Endothelial cell of umbilical vein (primary cell): ENCODE measurements around the gene ZDBF2. TPM values are rescaled to one million over a fixed set of nuclear protein-coding genes. Genes with fewer than 3 reads are reported as not detected.

Source experiments
- BruUV-seq: library from RNA; stranded (reverse); fragments of 400-500 nt; replicated peaks from 2 replicates; lab custom pipeline; 2021; lab: Mats Ljungman, UMichigan
- CTCF ChIA-PET: fragments of 300-600, 350-600 bp; sonication (Branson Sonifier 250); formaldehyde crosslinking; loops from one replicate; lab custom pipeline; 2021; ENCODE audit warnings: antibody characterized with exemption, inconsistent platforms; lab: Charles Lee
- POLR2A ChIA-PET: fragments of 300-600, 350-600 bp; sonication (Branson Sonifier 250); formaldehyde crosslinking; loops from one replicate; lab custom pipeline; 2021; ENCODE audit warnings: antibody characterized with exemption, inconsistent platforms; lab: Charles Lee
- DNase-seq: peaks from one replicate; pipeline ENCODE4 v3.0.0-alpha.2; 2011; ENCODE audit warnings: low read depth, low spot score
- FAIRE-seq: peaks from 2 replicates; lab custom pipeline; 2011; peaks lifted over from hg19 to GRCh38; lab: Jason Lieb, UNC
- H2AFZ ChIP-seq: 2 replicates; pipeline ENCODE4 v1.6.0; 2012; ENCODE audit warnings: low read depth, low read length, control low read depth, inconsistent platforms
- H3K27ac ChIP-seq: 2 replicates; pipeline ENCODE4 v1.5.1; 2011; ENCODE audit warnings: low read depth, mild to moderate bottlenecking, control low read depth, low read length, moderate library complexity; ENCODE audit not compliant: insufficient read depth
- H3K27me3 ChIP-seq, 2 experiments: 2 replicates each; pipeline versions ENCODE4 v1.6.0 to v1.6.1; 2011; ENCODE audit warnings: low read length in 2 of 2, mixed read lengths in 1 of 2; ENCODE audit not compliant: control insufficient read depth in 2 of 2, insufficient read depth in 2 of 2
- H3K36me3 ChIP-seq, 2 experiments: 2 replicates in 1 of 2; 3 replicates in 1 of 2; pipeline ENCODE4 v1.5.1; 2011; ENCODE audit warnings: low read length in 2 of 2, mild to moderate bottlenecking in 1 of 2, moderate library complexity in 1 of 2; ENCODE audit not compliant: control insufficient read depth in 2 of 2, insufficient read depth in 2 of 2; ENCODE audit errors: extremely low read depth in 1 of 2
- H3K4me1 ChIP-seq: 3 replicates; pipeline ENCODE4 v1.5.1; 2011; ENCODE audit warnings: mild to moderate bottlenecking, low read length; ENCODE audit not compliant: control insufficient read depth, insufficient read depth; ENCODE audit errors: extremely low read depth
- H3K4me2 ChIP-seq: 2 replicates; pipeline ENCODE4 v1.6.1; 2011; ENCODE audit warnings: low read length, control low read depth, mixed read lengths; ENCODE audit not compliant: insufficient read depth
- H3K4me3 ChIP-seq, 3 experiments: fragments of 200-600 bp in 1 of 3; sonication (generic), shearing (Covaris generic) in 1 of 3; replicated peaks in 1 of 3; 2 replicates each; pipeline ENCODE4 v1.5.1; 2011 to 2016; ENCODE audit warnings: control low read depth in 3 of 3, low read length in 3 of 3, mild to moderate bottlenecking in 2 of 3, inconsistent platforms in 1 of 3, low read depth in 1 of 3, moderate library complexity in 1 of 3; ENCODE audit not compliant: insufficient read depth in 1 of 3
- H3K79me2 ChIP-seq: 2 replicates; pipeline ENCODE4 v1.6.0; 2012; ENCODE audit warnings: low read length, inconsistent platforms; ENCODE audit not compliant: control insufficient read depth, insufficient read depth
- H3K9ac ChIP-seq: replicated peaks from 2 replicates; pipeline ENCODE3; 2011; ENCODE audit warnings: low read length, control low read depth; ENCODE audit not compliant: insufficient read depth; ENCODE audit errors: extremely low read depth
- H3K9me1 ChIP-seq: replicated peaks from 3 replicates; pipeline ENCODE4 v1.6.0; 2011; ENCODE audit warnings: mild to moderate bottlenecking, low read length; ENCODE audit not compliant: control insufficient read depth, insufficient read depth; ENCODE audit errors: extremely low read depth
- H3K9me3 ChIP-seq: replicated peaks from 2 replicates; pipeline ENCODE4 v1.5.1; 2012; ENCODE audit warnings: low read length, inconsistent platforms; ENCODE audit not compliant: control insufficient read depth, insufficient read depth
- H4K20me1 ChIP-seq: replicated peaks from 2 replicates; pipeline ENCODE3; 2011; ENCODE audit warnings: mild to moderate bottlenecking, low read length; ENCODE audit not compliant: control insufficient read depth, insufficient read depth; ENCODE audit errors: extremely low read depth
- EZH2 ChIP-seq: IDR thresholded peaks from 2 replicates; pipeline ENCODE4 v1.6.1; 2012; ENCODE audit warnings: borderline replicate concordance, low read depth, mild to moderate bottlenecking, moderate library complexity, low read length, inconsistent platforms; ENCODE audit not compliant: severe bottlenecking
- FOS ChIP-seq: IDR thresholded peaks from 2 replicates; pipeline ENCODE4 v1.6.1; 2011; ENCODE audit warnings: mild to moderate bottlenecking, low read length, moderate library complexity, borderline replicate concordance; ENCODE audit not compliant: insufficient read depth
- MYC ChIP-seq: IDR thresholded peaks from one replicate; pipeline ENCODE4 v1.6.1; 2011; ENCODE audit warnings: mild to moderate bottlenecking, low read depth, low read length
- POLR2AphosphoS5 ChIP-seq: IDR thresholded peaks from 2 replicates; pipeline ENCODE4 v1.6.1; 2012; ENCODE audit warnings: low read depth, mild to moderate bottlenecking, control low read depth, low read length, moderate library complexity; ENCODE audit not compliant: insufficient read depth
- dilution Hi-C: fragments of 300-500 bp; cut with MboI; formaldehyde crosslinking; loops from one replicate; pipeline ENCODE4 v1.15.0; 2019; ENCODE audit warnings: low sequenced_read_pairs; ENCODE audit not compliant: extremely low pct_ligation_motif_present
- intact Hi-C: fragments of 100-400 bp; cut with micrococcal nuclease; formaldehyde crosslinking; loops from one replicate; pipeline ENCODE4 v1.10.0; 2022
- polyA plus RNA-seq, 4 experiments: library from polyadenylated mRNA; depleted of rRNA in 3 of 4; stranded (reverse) in 3 of 4; unstranded in 1 of 4; fragments of >200 nt; gene quantifications; 2 replicates each; pipeline versions ENCODE4 v1.2.1 to v1.2.3, GENCODE V29; 2011 to 2012; ENCODE audit warnings: missing spikeins in 1 of 4
- total RNA-seq: library from RNA; stranded (reverse); gene quantifications from 2 replicates; pipeline ENCODE4 v1.2.3, GENCODE V29; 2021
- TF ChIP-seq, protein P1 (sequence below), 2 donors: IDR thresholded peaks; 1 replicate in 1 of 2; 2 replicates in 1 of 2; pipeline ENCODE4 v1.5.1; 2011; ENCODE audit warnings: low read length in 2 of 2, mild to moderate bottlenecking in 2 of 2, moderate library complexity in 2 of 2, control low read depth in 1 of 2, inconsistent platforms in 1 of 2, low read depth in 1 of 2; ENCODE audit not compliant: insufficient read depth in 1 of 2; ENCODE audit errors: extremely low read depth in 1 of 2

The ZDBF2 gene
- total and polyA plus RNA-seq, 2 donors (not counting 3 experiments of a cell fraction or from before 2014, with no cell fraction given): 1.3 to 9.6 TPM

DNA sequence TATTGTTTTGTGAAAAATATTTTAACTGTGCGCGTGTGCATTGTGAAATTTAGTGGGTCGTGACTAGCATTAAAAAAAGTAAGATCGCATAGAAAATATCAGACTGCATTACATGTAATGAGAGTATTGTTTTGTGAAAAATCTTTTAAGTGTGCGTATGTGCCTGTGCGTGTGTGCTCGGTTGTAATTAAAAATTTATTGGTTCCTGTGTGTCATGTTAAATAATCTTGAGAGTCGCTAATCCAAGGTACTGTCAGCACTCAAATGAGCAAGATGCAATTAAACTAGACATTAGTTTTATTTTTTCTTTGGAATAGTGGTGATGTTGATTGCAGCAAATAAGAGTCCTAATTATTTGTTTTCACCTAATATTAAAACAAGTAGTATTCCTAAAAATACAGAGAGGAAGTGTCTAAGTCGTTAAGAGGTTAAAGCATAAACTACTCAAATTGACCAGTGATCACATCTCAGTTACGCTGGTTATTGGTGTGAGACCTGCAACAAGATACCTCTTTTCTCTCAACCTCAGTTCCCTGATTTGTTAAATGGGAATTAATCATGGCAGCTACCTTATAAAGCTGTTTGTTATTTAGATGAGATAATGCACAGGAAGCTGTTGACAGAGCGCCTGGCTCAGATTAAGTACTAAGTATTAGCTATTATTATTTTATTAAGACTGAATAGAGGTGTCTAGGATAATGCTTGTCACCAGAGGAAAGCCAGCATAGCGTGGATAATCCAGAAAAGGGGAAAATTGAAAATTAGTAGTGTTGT is 1.9 kb downstream of the ZDBF2 start:
- no peak overlapping the region for H3K27ac ChIP-seq
- FAIRE-seq: no peak
- dilution Hi-C loops (no loop called here), intact Hi-C loops (loop anchor here (2.0 to 5.0 kb wide), 2 partner anchors 20 to 146 kb away; no protein-coding TSS in a partner anchor)
- TF ChIP-seq EZH2: no peak
- TF ChIP-seq MYC: no peak
- TF ChIP-seq FOS: no peak
- TF ChIP-seq POLR2AphosphoS5: no peak
- TF ChIP-seq, protein P1, sequence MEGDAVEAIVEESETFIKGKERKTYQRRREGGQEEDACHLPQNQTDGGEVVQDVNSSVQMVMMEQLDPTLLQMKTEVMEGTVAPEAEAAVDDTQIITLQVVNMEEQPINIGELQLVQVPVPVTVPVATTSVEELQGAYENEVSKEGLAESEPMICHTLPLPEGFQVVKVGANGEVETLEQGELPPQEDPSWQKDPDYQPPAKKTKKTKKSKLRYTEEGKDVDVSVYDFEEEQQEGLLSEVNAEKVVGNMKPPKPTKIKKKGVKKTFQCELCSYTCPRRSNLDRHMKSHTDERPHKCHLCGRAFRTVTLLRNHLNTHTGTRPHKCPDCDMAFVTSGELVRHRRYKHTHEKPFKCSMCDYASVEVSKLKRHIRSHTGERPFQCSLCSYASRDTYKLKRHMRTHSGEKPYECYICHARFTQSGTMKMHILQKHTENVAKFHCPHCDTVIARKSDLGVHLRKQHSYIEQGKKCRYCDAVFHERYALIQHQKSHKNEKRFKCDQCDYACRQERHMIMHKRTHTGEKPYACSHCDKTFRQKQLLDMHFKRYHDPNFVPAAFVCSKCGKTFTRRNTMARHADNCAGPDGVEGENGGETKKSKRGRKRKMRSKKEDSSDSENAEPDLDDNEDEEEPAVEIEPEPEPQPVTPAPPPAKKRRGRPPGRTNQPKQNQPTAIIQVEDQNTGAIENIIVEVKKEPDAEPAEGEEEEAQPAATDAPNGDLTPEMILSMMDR (IDR thresholded peaks at IDR 0.05; ENCODE audit: extremely low read depth in 1 of 2, insufficient read depth in 1 of 2, low read depth in 1 of 2, low read length in 2 of 2): no peak
- no TSS peak for BruUV-seq
- peak overlapping the region; percentile 96 for H3K4me2 ChIP-seq
- H2AFZ ChIP-seq: no peak overlapping the region
- H3K9me3 ChIP-seq: no peaks in the 10 kb centered on the region
- POLR2A ChIA-PET: no interaction called here
- H3K9ac ChIP-seq: no peak overlapping the region
- peaks cover 19% of the 10 kb centered on the region for H3K4me1 ChIP-seq
- H3K4me3 ChIP-seq: peak overlapping the region; percentile 69 to 93 (median 90)
- peaks cover 29 to 70% of the 10 kb centered on the region in 2 experiments for H3K27me3 ChIP-seq
- H4K20me1 ChIP-seq: no peaks in the 10 kb centered on the region
- CTCF ChIA-PET: interaction anchor here (1.2 kb wide), 1 partner anchor 14 kb away, joined by 3 read pairs; no protein-coding TSS in a partner anchor
- DNase-seq: peak; percentile 21
- H3K36me3 ChIP-seq: no peaks in the 10 kb centered on the region
- H3K79me2 ChIP-seq: peaks cover 13% of the 10 kb centered on the region
- no peaks in the 10 kb centered on the region for H3K9me1 ChIP-seq
